ENCODE results near the gene DDX3X. TPM values are rescaled to one million over a fixed set of nuclear protein-coding genes. Genes with fewer than 3 reads are reported as not detected.

The DDX3X gene
- total and polyA plus RNA-seq, 2 donors from 2014 or later, result 43.6 to 275 TPM

GRCh38 chrX:41317477-41318208 is 16.3 kb upstream of the DDX3X start:
- TF ChIP-seq CTCF (IDR thresholded peaks at IDR 0.05; ENCODE audit: borderline replicate concordance, extremely low read depth, insufficient read depth), result no peak
- H3K4me3 ChIP-seq (ENCODE audit: low read length in 3 of 3), result no peak overlapping the region
- H3K27me3 ChIP-seq (ENCODE audit: control insufficient read depth, insufficient read depth, low read length), result no peaks in the 10 kb centered on the region
- no peak for DNase-seq
- no peak overlapping the region for H3K27ac ChIP-seq (ENCODE audit: low read depth in 2 of 2, low read length in 2 of 2)
- intact Hi-C loops (cut with DNase I), result no loop called here
- H3K9ac ChIP-seq (ENCODE audit: low read length in 3 of 3), result no peak overlapping the region
- H3K9me3 ChIP-seq (ENCODE audit: control insufficient read depth in 2 of 3, insufficient read depth in 1 of 3, low read length in 3 of 3), result no peaks in the 10 kb centered on the region
- FAIRE-seq, result no peak
- H3K4me1 ChIP-seq (ENCODE audit: control insufficient read depth in 2 of 3, insufficient read depth in 2 of 3, low read depth in 1 of 3, low read length in 3 of 3), result no peaks in the 10 kb centered on the region
- H3K36me3 ChIP-seq (ENCODE audit: control insufficient read depth in 2 of 3, insufficient read depth in 3 of 3, low read length in 3 of 3), result no peaks in the 10 kb centered on the region

GRCh38 chrX:41320393-41320792 is 13.6 kb upstream of the DDX3X start:
- no peak for FAIRE-seq
- Histone ChIP-seq H3K9ac (ENCODE audit: low read length in 3 of 3) (no peak overlapping the region), H3K4me1 (ENCODE audit: control insufficient read depth in 2 of 3, insufficient read depth in 2 of 3, low read depth in 1 of 3, low read length in 3 of 3) (no peaks in the 10 kb centered on the region), H3K27ac (ENCODE audit: low read depth in 2 of 2, low read length in 2 of 2) (no peak overlapping the region), H3K9me3 (ENCODE audit: control insufficient read depth in 2 of 3, insufficient read depth in 1 of 3, low read length in 3 of 3) (no peaks in the 10 kb centered on the region), H3K27me3 (ENCODE audit: control insufficient read depth, insufficient read depth, low read length) (no peaks in the 10 kb centered on the region), H3K36me3 (ENCODE audit: control insufficient read depth in 2 of 3, insufficient read depth in 3 of 3, low read length in 3 of 3) (no peaks in the 10 kb centered on the region), H3K4me3 (ENCODE audit: low read length in 3 of 3) (no peak overlapping the region)
- DNase-seq, result no peak
- intact Hi-C loops (cut with DNase I), result no loop called here
- no peak for TF ChIP-seq CTCF (IDR thresholded peaks at IDR 0.05; ENCODE audit: borderline replicate concordance, extremely low read depth, insufficient read depth)

- Histone ChIP-seq H3K36me3 (ENCODE audit: control insufficient read depth in 2 of 3, insufficient read depth in 3 of 3, low read length in 3 of 3) (no peaks in the 10 kb centered on the region), H3K4me3 (ENCODE audit: low read length in 3 of 3) (no peak overlapping the region), H3K9ac (ENCODE audit: low read length in 3 of 3) (no peak overlapping the region), H3K4me1 (ENCODE audit: control insufficient read depth in 2 of 3, insufficient read depth in 2 of 3, low read depth in 1 of 3, low read length in 3 of 3) (no peaks in the 10 kb centered on the region), H3K27ac (ENCODE audit: low read depth in 2 of 2, low read length in 2 of 2) (no peak overlapping the region), H3K9me3 (ENCODE audit: control insufficient read depth in 2 of 3, insufficient read depth in 1 of 3, low read length in 3 of 3) (no peaks in the 10 kb centered on the region), H3K27me3 (ENCODE audit: control insufficient read depth, insufficient read depth, low read length) (no peaks in the 10 kb centered on the region)
- intact Hi-C loops (cut with DNase I), result no loop called here
- DNase-seq, result no peak
- TF ChIP-seq CTCF (IDR thresholded peaks at IDR 0.05; ENCODE audit: borderline replicate concordance, extremely low read depth, insufficient read depth), result no peak
- FAIRE-seq, result no peak
These were observed 10.9 kb upstream of the DDX3X start for GRCh38 chrX:41322821-41323603.
